T-cell (primary cell): ENCODE results near the gene SLC25A15. TPM values are rescaled to one million over a fixed set of nuclear protein-coding genes. Genes with fewer than 3 reads are reported as not detected.

Source experiments
- ATAC-seq, 4 experiments: fragments of 200-7000 bp in 3 of 4; fragments of 150-1000 bp in 1 of 4; cut with Tn5 transposase; replicated peaks in 1 of 4; 1 replicate in 3 of 4; 2 replicates in 1 of 4; pipeline ENCODE4 v1.10.0; 2021; ENCODE audit warnings: moderate library complexity in 3 of 4, mild to moderate bottlenecking in 2 of 4, moderate number of reproducible peaks in 1 of 4
- CTCF ChIA-PET, 2 donors: fragments of 300-600 bp; sonication (Branson Sonifier 250); formaldehyde crosslinking; loops; one replicate each; lab custom pipeline; 2022; ENCODE audit warnings: antibody characterized with exemption in 2 of 2; lab: Charles Lee
- POLR2A ChIA-PET, 2 donors: fragments of 300-600 bp; sonication (Branson Sonifier 250); formaldehyde crosslinking; loops; one replicate each; lab custom pipeline; 2022; ENCODE audit warnings: antibody characterized with exemption in 2 of 2; lab: Charles Lee
- DNase-seq, 35 experiments: peaks; one replicate each; pipeline versions ENCODE4 v3.0.0 to v3.0.0-alpha.2; 2013 to 2023
- H3K27ac ChIP-seq: one replicate; pipeline ENCODE4 v1.5.1; 2013; ENCODE audit warnings: low read length
- H3K27me3 ChIP-seq, 2 experiments: replicated peaks in 1 of 2; 1 replicate in 1 of 2; 2 replicates in 1 of 2; pipeline versions ENCODE4 v1.6.1 to v1.7.0; 2013; ENCODE audit warnings: low read length in 1 of 2, mixed read lengths in 1 of 2; ENCODE audit not compliant: control insufficient read depth in 2 of 2, insufficient read depth in 2 of 2; ENCODE audit errors: extremely low read depth in 1 of 2
- H3K36me3 ChIP-seq, 2 donors: 1 replicate in 1 of 2; 2 replicates in 1 of 2; pipeline versions ENCODE4 v1.6.1 to v1.7.0; 2013; ENCODE audit warnings: low read length in 1 of 2; ENCODE audit not compliant: control insufficient read depth in 2 of 2, insufficient read depth in 1 of 2; ENCODE audit errors: extremely low read depth in 1 of 2
- H3K4me1 ChIP-seq, 2 experiments: 1 replicate in 1 of 2; 2 replicates in 1 of 2; pipeline versions ENCODE4 v1.6.1 to v1.7.0; 2013; ENCODE audit warnings: low read length in 2 of 2, mixed read lengths in 1 of 2; ENCODE audit not compliant: insufficient read depth in 2 of 2, control insufficient read depth in 1 of 2; ENCODE audit errors: extremely low read depth in 1 of 2
- H3K4me3 ChIP-seq, 2 donors: 1 replicate in 1 of 2; 2 replicates in 1 of 2; pipeline versions ENCODE4 v1.5.1 to v1.7.0; 2013; ENCODE audit warnings: mild to moderate bottlenecking in 2 of 2, low read length in 1 of 2, moderate library complexity in 1 of 2; ENCODE audit not compliant: control insufficient read depth in 1 of 2; ENCODE audit errors: extremely low read depth in 1 of 2
- H3K9me3 ChIP-seq: 2 replicates; pipeline ENCODE4 v1.7.0; 2013
- H3K27ac Mint-ChIP-seq, 2 donors: one replicate each; pipeline ENCODE4 v1.8.0; 2020 to 2021; ENCODE audit warnings: mild to moderate bottlenecking in 2 of 2, mixed read lengths in 2 of 2
- H3K27me3 Mint-ChIP-seq, 2 donors: one replicate each; pipeline ENCODE4 v1.8.0; 2021 to 2022; ENCODE audit warnings: mixed read lengths in 2 of 2
- H3K36me3 Mint-ChIP-seq: one replicate; pipeline ENCODE4 v1.8.0; 2021; ENCODE audit warnings: mixed read lengths
- H3K4me1 Mint-ChIP-seq, 3 donors: one replicate each; pipeline ENCODE4 v1.8.0; 2020 to 2022; ENCODE audit warnings: mixed read lengths in 3 of 3, mild to moderate bottlenecking in 1 of 3
- H3K4me3 Mint-ChIP-seq, 3 donors: one replicate each; pipeline ENCODE4 v1.8.0; 2020 to 2022; ENCODE audit warnings: mild to moderate bottlenecking in 3 of 3, mixed read lengths in 3 of 3, moderate library complexity in 3 of 3
- H3K9me3 Mint-ChIP-seq, 3 donors: one replicate each; pipeline ENCODE4 v1.8.0; 2020 to 2022; ENCODE audit warnings: mixed read lengths in 3 of 3
- WGBS: methylation state at CpG from one replicate; pipeline ENCODE4 v1.1.5; 2013; ENCODE audit warnings: missing lambda C conversion rate; ENCODE audit not compliant: insufficient coverage; 5-methylcytosine and 5-hydroxymethylcytosine counted together
- total RNA-seq, 35 experiments: library from RNA in 6 of 35; stranded (reverse) in 6 of 35; fragments of 120-200 nt in 1 of 35; gene quantifications; one replicate each; pipeline versions ENCODE4 v1.2.1 to v1.2.4 and lab custom pipeline; 2013 to 2026

The SLC25A15 gene
- total RNA-seq, 5 donors from 2014 or later (not counting 1 experiment from before 2014, with no cell fraction given) = 6.1 to 13.4 (median 10.2) TPM

GRCh38 chr13:40801255-40802217 is 12.1 kb downstream of the SLC25A15 start:
- no peak overlapping the region for H3K4me3 ChIP-seq
- WGBS = no CpG with 5 or more reads among the region's 6 CpGs
- no peaks in the 10 kb centered on the region for H3K9me3 ChIP-seq
- POLR2A ChIA-PET = interaction anchor here in 1 of 2 donors (0.5 kb wide), 1 partner anchor 82 kb away, joined by 4 read pairs; no protein-coding TSS in a partner anchor
- CTCF ChIA-PET = interaction anchor here (0.5 to 0.7 kb wide), 3 partner anchors 54 to 1835 kb away, joined by 3 to 7 read pairs (median 4); no protein-coding TSS in a partner anchor
- no peaks in the 10 kb centered on the region for H3K27me3 Mint-ChIP-seq
- peaks cover 6 to 17% (median 15%) of the 10 kb centered on the region in 3 donors for H3K4me1 Mint-ChIP-seq
- no peak overlapping the region for H3K27ac Mint-ChIP-seq
- H3K36me3 ChIP-seq = peaks cover 9 to 51% of the 10 kb centered on the region in 2 donors
- no peak overlapping the region for H3K4me3 Mint-ChIP-seq
- H3K27me3 ChIP-seq = no peaks in the 10 kb centered on the region
- no peaks in the 10 kb centered on the region for H3K9me3 Mint-ChIP-seq
- peaks cover 68% of the 10 kb centered on the region for H3K36me3 Mint-ChIP-seq
- H3K27ac ChIP-seq = no peak overlapping the region
- H3K4me1 ChIP-seq = peaks cover 0 to 6% of the 10 kb centered on the region in 2 experiments
- no peak for DNase-seq
- ATAC-seq = no peak

GRCh38 chr13:40803316-40803715 is 13.9 kb downstream of the SLC25A15 start:
- no peaks in the 10 kb centered on the region for H3K27me3 Mint-ChIP-seq

GRCh38 chr13:40806241-40806640 is 16.8 kb downstream of the SLC25A15 start:
- 80% methylated on average over 1 of the region's 1 CpG for WGBS
- no peaks in the 10 kb centered on the region for H3K4me1 Mint-ChIP-seq
- ChIA-PET CTCF (no interaction called here), POLR2A (no interaction called here)
- H3K4me3 Mint-ChIP-seq = no peak overlapping the region
- H3K27ac ChIP-seq = no peak overlapping the region
- no peaks in the 10 kb centered on the region for H3K27me3 Mint-ChIP-seq
- ATAC-seq (no peak), DNase-seq (no peak)
- H3K27ac Mint-ChIP-seq = no peak overlapping the region
- peaks cover 9 to 55% of the 10 kb centered on the region in 2 donors for H3K36me3 ChIP-seq
- H3K36me3 Mint-ChIP-seq = peaks cover 72% of the 10 kb centered on the region
- H3K27me3 ChIP-seq = no peaks in the 10 kb centered on the region
- no peak overlapping the region for H3K4me3 ChIP-seq
- H3K4me1 ChIP-seq = no peaks in the 10 kb centered on the region
- H3K9me3 Mint-ChIP-seq = no peaks in the 10 kb centered on the region
- H3K9me3 ChIP-seq = no peaks in the 10 kb centered on the region

More at GRCh38 chr13:40803316-40803715, 13.9 kb downstream of the SLC25A15 start:
- H3K36me3 Mint-ChIP-seq = peaks cover 79% of the 10 kb centered on the region
- H3K4me1 ChIP-seq = peaks cover 0 to 6% of the 10 kb centered on the region in 2 experiments
- WGBS = 95% methylated on average over 5 of the region's 5 CpGs
- H3K4me3 ChIP-seq = no peak overlapping the region
- CTCF ChIA-PET = interaction anchor here in 1 of 2 donors (0.5 kb wide), 1 partner anchor 165 kb away, joined by 3 read pairs; no protein-coding TSS in a partner anchor
- H3K27ac Mint-ChIP-seq = no peak overlapping the region
- ATAC-seq (no peak), DNase-seq (no peak)
- no peaks in the 10 kb centered on the region for H3K27me3 ChIP-seq
- H3K9me3 Mint-ChIP-seq = no peaks in the 10 kb centered on the region
- peaks cover 11 to 63% of the 10 kb centered on the region in 2 donors for H3K36me3 ChIP-seq
- no peak overlapping the region for H3K4me3 Mint-ChIP-seq
- H3K4me1 Mint-ChIP-seq = peaks cover 0 to 13% (median 11%) of the 10 kb centered on the region in 3 donors
- H3K9me3 ChIP-seq = no peaks in the 10 kb centered on the region
- POLR2A ChIA-PET = no interaction called here
- no peak overlapping the region for H3K27ac ChIP-seq

GRCh38 chr13:40809471-40809870 is 20.1 kb downstream of the SLC25A15 start:
- no peak for ATAC-seq
- H3K27ac Mint-ChIP-seq = no peak overlapping the region
- WGBS = 95% methylated on average over 4 of the region's 5 CpGs
- Histone ChIP-seq H3K4me1 (peaks cover 0 to 3% of the 10 kb centered on the region in 2 experiments), H3K27ac (no peak overlapping the region), H3K36me3 (peaks cover 9 to 55% of the 10 kb centered on the region in 2 donors), H3K4me3 (no peak overlapping the region), H3K9me3 (no peaks in the 10 kb centered on the region), H3K27me3 (no peaks in the 10 kb centered on the region)
- H3K9me3 Mint-ChIP-seq = no peaks in the 10 kb centered on the region
- peaks cover 70% of the 10 kb centered on the region for H3K36me3 Mint-ChIP-seq
- ChIA-PET POLR2A (no interaction called here), CTCF (no interaction called here)
- no peaks in the 10 kb centered on the region for H3K27me3 Mint-ChIP-seq
- DNase-seq = no peak
- H3K4me1 Mint-ChIP-seq = peaks cover 0 to 3% (median 0%) of the 10 kb centered on the region in 3 donors
- H3K4me3 Mint-ChIP-seq = no peak overlapping the region

GRCh38 chr13:40812102-40812501 is 22.7 kb downstream of the SLC25A15 start:
- POLR2A ChIA-PET = no interaction called here
- H3K27me3 Mint-ChIP-seq = no peaks in the 10 kb centered on the region
- no CpG with 5 or more reads among the region's 4 CpGs for WGBS
- ATAC-seq (no peak), DNase-seq (no peak)
- Histone ChIP-seq H3K27ac (no peak overlapping the region), H3K4me1 (peaks cover 0 to 3% of the 10 kb centered on the region in 2 experiments), H3K4me3 (no peak overlapping the region), H3K36me3 (peaks cover 0 to 33% of the 10 kb centered on the region in 2 donors), H3K9me3 (peaks cover 2% of the 10 kb centered on the region), H3K27me3 (no peaks in the 10 kb centered on the region)
- no peak overlapping the region for H3K4me3 Mint-ChIP-seq
- H3K27ac Mint-ChIP-seq = peak overlapping the region in 1 of 2 donors; percentile 2
- H3K4me1 Mint-ChIP-seq = peaks cover 0 to 3% (median 0%) of the 10 kb centered on the region in 3 donors
- peaks cover 0 to 14% (median 3%) of the 10 kb centered on the region in 3 donors for H3K9me3 Mint-ChIP-seq
- CTCF ChIA-PET = no interaction called here
- peaks cover 66% of the 10 kb centered on the region for H3K36me3 Mint-ChIP-seq

DNA sequence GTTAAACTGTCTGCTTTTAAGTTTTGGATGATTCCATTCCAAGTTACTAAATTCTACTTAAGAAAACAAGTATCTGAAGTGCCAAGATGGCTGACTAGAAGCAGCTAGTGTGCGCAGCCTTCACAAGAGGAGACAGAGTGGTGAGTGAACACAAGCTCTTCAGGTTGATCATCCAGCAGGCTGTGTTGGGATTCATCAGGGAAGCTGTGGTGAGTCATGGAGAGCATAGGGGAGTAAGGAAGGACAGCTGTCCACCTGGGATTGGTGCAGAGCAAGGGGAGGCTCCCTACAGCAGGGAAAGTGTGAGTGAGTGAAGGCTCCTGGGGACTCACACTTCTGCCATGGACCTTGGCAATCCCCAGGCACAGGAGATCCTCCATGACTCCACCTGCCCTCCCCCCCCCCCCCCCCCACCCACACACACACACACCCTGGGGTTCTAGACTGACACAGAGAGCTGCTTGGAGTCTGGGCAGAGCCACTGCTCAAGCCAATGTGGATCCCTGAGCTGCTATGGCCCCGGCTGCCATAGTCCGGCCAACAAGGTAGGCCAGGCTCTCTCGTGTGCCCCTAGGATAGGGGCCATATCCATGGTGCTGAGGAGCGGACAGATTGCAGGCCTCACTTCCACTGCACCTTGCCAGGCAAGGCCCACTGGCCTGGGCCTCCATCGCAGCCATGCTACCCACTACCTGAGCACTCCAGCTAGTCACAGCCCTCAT is 23.5 kb downstream of the SLC25A15 start:
- Histone ChIP-seq H3K27ac (no peak overlapping the region), H3K27me3 (no peaks in the 10 kb centered on the region), H3K4me3 (no peak overlapping the region), H3K36me3 (peaks cover 0 to 27% of the 10 kb centered on the region in 2 donors), H3K9me3 (peaks cover 2% of the 10 kb centered on the region), H3K4me1 (peaks cover 0 to 3% of the 10 kb centered on the region in 2 experiments)
- Mint-ChIP-seq H3K27me3 (no peaks in the 10 kb centered on the region), H3K9me3 (peaks cover 0 to 14% (median 3%) of the 10 kb centered on the region in 3 donors), H3K36me3 (peaks cover 59% of the 10 kb centered on the region), H3K4me1 (peaks cover 0 to 3% (median 0%) of the 10 kb centered on the region in 3 donors), H3K4me3 (no peak overlapping the region), H3K27ac (peak overlapping the region in 1 of 2 donors; percentile 5)
- ChIA-PET CTCF (no interaction called here), POLR2A (interaction anchor here in 1 of 2 donors (0.7 kb wide), 1 partner anchor 408 kb away, joined by 5 read pairs; no protein-coding TSS in a partner anchor)
- 98% methylated on average over 5 of the region's 6 CpGs for WGBS
- DNase-seq (no peak), ATAC-seq (no peak)
